T-helper 2 cell treated with Interferon-gamma antibody and Interleukin-4, amounts not matched to agents 5 μg/mL and 100 μg/mL, for 36 hours (primary cell): ENCODE measurements around the gene CALML4.
"Not testable (repeated sequence)": the region's sequence is repeated elsewhere in the genome, so short reads cannot be mapped to it uniquely, and the experiment has no call there.

ENCODE experiments used
- DNase-seq: peaks from one replicate; pipeline ENCODE4 v3.0.0; 2021; ENCODE audit warnings: low spot score
- H3K27ac Mint-ChIP-seq: one replicate; pipeline ENCODE4 v1.8.0; 2021; ENCODE audit warnings: mild to moderate bottlenecking, mixed read lengths
- H3K27me3 Mint-ChIP-seq: one replicate; pipeline ENCODE4 v1.8.0; 2021; ENCODE audit warnings: low read depth, mixed read lengths
- H3K36me3 Mint-ChIP-seq: one replicate; pipeline ENCODE4 v1.8.0; 2021; ENCODE audit warnings: low read depth, mixed read lengths
- H3K4me1 Mint-ChIP-seq: one replicate; pipeline ENCODE4 v1.8.0; 2021; ENCODE audit warnings: low read depth, mixed read lengths
- H3K4me3 Mint-ChIP-seq: one replicate; pipeline ENCODE4 v1.8.0; 2022; ENCODE audit warnings: mild to moderate bottlenecking, moderate library complexity, mixed read lengths
- H3K9me3 Mint-ChIP-seq: one replicate; pipeline ENCODE4 v1.8.0; 2021; ENCODE audit warnings: mixed read lengths

CALML4 gene

DNA sequence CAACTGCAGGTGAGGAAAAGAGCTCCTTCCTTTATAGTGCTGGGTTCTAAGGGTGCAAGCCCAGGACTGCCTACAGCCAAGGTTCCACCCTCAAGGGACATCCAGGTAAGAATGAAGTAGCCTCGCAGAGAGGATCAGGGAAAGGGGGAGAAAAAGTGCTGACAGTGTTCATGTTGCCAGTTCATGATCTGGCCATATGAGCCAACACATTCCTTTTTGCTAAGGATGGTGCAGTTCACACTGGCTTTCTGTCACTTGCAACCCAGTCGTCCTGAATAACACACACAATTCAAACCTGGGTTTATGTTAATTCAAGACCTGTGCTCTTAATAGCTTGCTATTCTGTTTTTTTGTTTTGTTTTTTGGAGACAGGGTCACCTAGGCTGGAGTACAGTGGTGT, 15.4 kb upstream of the CALML4 start:
- H3K36me3 Mint-ChIP-seq = peaks cover 31% of the 10 kb centered on the region

DNA sequence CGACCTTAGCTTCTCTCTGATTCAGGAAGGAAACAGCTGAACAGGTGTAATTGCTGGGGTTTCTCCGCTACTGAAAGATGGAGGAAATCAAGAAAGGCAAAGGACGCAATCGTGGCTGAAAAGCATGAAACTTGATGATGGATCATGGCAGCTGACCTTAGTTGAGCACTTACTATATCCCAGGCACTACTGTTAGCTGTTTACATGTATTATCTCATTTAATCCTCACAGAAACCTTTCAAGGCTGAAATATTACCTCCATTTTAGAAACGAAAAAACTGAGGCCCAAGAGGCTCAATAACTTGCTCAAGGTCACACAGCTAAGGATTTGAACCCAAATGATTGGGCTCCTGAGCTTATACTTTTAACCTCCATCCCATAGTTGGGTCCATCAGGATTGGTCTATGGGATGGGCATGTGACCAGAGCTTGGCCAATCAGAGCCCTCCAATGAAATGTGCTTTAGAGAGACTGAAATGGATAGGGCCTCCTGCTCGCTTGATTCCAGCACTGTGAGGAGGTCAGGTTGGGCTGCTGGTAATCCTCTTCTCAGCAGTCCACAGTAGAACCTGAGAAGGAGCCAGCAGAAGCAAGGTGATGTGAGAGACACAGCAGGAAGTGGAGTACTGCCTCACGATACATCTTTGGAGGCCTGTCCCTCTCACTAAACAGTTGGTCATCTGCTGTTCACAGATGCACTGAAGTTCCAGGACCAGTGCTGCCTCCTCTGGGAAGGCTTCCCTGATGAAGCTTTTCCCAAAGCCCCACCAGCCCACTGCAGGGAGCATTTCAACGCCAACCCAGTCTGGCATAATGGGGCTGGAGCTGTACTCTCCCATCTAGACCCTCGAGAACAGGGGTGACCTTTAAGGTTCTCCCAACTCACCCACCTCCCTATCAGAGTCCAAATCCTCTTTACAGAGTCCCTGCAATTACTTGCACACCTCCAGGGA, 14.0 kb upstream of the CALML4 start:
- no peak overlapping the region for H3K4me3 Mint-ChIP-seq
- no peak for DNase-seq
- peaks cover 21% of the 10 kb centered on the region for H3K36me3 Mint-ChIP-seq
- no peaks in the 10 kb centered on the region for H3K27me3 Mint-ChIP-seq
- no peaks in the 10 kb centered on the region for H3K9me3 Mint-ChIP-seq
- no peaks in the 10 kb centered on the region for H3K4me1 Mint-ChIP-seq
- H3K27ac Mint-ChIP-seq = no peak overlapping the region

More for the DNA sequence above, 15.4 kb upstream of the CALML4 start:
- Mint-ChIP-seq H3K4me1 (peaks cover 9% of the 10 kb centered on the region), H3K27me3 (no peaks in the 10 kb centered on the region), H3K4me3 (no peak overlapping the region), H3K9me3 (no peaks in the 10 kb centered on the region), H3K27ac (no peak overlapping the region)
- no peak for DNase-seq

DNA sequence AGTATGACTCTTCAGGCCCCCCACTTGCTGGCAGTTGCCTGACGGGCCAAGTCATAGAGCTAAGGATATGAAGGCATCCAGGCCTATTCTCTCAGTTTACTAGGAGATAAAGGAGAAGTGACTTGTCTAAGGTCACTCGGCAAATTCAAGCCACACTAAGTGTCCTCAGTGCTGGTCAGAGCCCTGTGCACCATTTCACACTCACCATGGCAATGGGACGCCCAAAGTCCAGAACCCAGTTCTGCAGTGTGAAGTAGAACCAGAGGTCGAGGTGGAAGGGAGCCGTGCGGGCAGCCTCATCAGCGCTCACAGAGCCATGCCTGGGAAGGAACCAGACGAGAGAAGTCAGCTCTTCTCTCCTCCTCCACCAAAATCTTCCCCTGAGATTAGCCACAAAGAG, 13.2 kb upstream of the CALML4 start:
- Mint-ChIP-seq H3K4me3 (no peak overlapping the region), H3K27me3 (no peaks in the 10 kb centered on the region)

DNA sequence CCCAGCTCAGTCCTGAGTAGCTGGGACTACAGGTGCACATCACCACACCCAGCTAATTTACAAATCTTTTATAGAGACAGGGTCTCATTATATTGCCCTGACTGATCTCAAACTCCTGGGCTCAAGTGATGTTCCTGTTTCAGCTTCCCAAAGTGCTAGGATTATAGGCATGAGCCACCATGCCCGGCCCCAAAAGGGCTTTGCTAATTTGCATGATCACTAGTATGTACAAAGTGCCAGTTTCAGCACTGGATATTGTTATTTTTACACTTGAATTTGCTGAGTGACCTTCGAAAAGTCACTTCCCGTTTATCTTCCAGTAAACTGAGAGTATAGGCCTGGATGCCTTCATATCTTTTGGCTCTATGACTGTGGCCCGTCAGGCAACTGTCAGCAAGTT, 12.2 kb upstream of the CALML4 start:
- Mint-ChIP-seq H3K9me3 (no peaks in the 10 kb centered on the region), H3K27ac (no peak overlapping the region), H3K4me1 (no peaks in the 10 kb centered on the region), H3K27me3 (no peaks in the 10 kb centered on the region), H3K4me3 (no peak overlapping the region), H3K36me3 (peaks cover 14% of the 10 kb centered on the region)
- no peak for DNase-seq

More for the DNA sequence above, 13.2 kb upstream of the CALML4 start:
- peaks cover 21% of the 10 kb centered on the region for H3K36me3 Mint-ChIP-seq
- DNase-seq = no peak
- no peaks in the 10 kb centered on the region for H3K4me1 Mint-ChIP-seq
- no peaks in the 10 kb centered on the region for H3K9me3 Mint-ChIP-seq
- no peak overlapping the region for H3K27ac Mint-ChIP-seq

DNA sequence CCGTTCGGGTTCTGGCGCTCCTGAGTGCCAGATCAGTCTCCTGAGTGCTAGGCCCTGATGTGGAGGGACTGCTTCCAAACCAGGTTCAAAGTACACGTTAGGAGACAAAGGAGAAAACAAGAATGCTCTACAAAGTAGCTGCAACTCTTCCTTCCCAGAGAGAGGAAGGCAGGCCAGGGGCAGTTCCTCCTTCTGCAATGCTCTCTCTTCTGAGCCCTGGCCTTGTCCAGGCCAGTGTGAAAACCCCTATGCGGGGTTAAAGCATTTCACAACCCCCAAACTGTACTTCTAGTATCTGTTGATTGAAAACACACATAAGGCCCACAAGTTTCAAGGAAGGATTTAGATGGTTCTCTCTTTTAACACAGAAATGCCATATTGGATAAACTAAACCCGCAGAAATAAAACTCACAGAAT, 9.7 kb upstream of the CALML4 start:
- Mint-ChIP-seq H3K4me3 (no peak overlapping the region), H3K4me1 (peaks cover 5% of the 10 kb centered on the region), H3K9me3 (no peaks in the 10 kb centered on the region)

DNA sequence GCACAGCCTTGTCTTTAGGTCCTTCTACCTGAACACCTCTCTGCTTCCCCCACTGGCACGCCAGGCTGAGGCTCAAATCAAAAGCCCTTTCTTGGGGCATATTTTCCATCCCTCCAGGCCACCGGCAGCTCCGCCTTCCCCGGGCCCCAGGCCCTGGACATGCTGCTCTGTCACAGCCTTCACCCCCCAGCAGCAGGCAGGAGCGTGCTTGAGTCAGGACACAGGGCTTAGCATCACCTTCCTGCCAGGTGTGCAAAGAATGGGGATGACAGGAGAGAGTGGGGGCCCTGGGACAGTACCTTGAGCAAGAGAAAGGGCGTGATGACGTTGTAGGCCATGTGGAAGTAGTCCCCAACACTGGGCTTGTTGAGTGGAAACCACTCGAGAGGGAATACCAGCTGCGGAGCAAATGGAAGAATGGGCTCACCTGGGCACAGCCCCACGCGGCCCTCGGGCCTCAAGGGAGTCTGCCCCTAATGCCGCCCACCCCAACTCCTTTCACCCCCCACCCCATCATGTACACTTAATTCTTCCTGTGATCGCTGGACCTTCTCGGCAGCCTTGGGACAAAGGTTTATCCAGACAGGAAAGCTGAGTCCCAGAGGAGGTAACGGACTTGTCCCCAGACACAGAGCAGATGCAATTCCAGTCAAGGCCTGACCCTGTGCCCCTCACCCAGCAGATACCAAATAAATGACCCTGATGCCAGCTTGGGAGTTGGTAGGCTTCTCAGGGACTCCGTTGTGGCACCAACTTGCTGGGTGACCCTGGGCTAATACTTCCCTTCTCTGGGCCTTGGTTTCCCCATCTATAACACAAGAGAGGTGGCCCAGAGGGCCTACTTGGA, 9.1 kb upstream of the CALML4 start:
- Mint-ChIP-seq H3K27me3 (no peaks in the 10 kb centered on the region), H3K4me3 (no peak overlapping the region), H3K27ac (no peak overlapping the region), H3K36me3 (peaks cover 15% of the 10 kb centered on the region), H3K9me3 (no peaks in the 10 kb centered on the region), H3K4me1 (peaks cover 10% of the 10 kb centered on the region)
- no peak for DNase-seq

More for the DNA sequence above, 9.7 kb upstream of the CALML4 start:
- H3K36me3 Mint-ChIP-seq = peaks cover 12% of the 10 kb centered on the region
- H3K27me3 Mint-ChIP-seq = no peaks in the 10 kb centered on the region
- no peak overlapping the region for H3K27ac Mint-ChIP-seq
- DNase-seq = no peak

DNA sequence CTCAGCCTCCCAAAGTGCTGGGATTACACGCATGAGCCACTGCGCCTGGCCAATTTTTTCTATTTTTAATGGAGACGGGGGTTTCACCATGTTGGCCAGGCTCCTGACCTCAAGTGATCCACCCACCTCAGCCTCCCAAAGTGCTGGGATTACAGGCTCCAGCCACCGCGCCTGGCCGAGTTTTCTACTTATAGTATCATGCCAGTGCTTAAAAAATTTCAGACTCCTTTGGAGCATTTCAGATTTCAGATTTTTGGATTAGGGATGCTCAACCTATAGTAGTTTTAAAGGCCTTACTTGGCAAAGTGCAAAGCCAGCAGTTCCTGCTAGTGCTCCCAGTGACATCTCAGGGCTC, 8.3 kb upstream of the CALML4 start:
- not testable (repeated sequence) for H3K9me3 Mint-ChIP-seq, H3K4me3 Mint-ChIP-seq, H3K27me3 Mint-ChIP-seq, DNase-seq, H3K27ac Mint-ChIP-seq
- peaks cover 17% of the 10 kb centered on the region for H3K4me1 Mint-ChIP-seq
- H3K36me3 Mint-ChIP-seq = peaks cover 19% of the 10 kb centered on the region

DNA sequence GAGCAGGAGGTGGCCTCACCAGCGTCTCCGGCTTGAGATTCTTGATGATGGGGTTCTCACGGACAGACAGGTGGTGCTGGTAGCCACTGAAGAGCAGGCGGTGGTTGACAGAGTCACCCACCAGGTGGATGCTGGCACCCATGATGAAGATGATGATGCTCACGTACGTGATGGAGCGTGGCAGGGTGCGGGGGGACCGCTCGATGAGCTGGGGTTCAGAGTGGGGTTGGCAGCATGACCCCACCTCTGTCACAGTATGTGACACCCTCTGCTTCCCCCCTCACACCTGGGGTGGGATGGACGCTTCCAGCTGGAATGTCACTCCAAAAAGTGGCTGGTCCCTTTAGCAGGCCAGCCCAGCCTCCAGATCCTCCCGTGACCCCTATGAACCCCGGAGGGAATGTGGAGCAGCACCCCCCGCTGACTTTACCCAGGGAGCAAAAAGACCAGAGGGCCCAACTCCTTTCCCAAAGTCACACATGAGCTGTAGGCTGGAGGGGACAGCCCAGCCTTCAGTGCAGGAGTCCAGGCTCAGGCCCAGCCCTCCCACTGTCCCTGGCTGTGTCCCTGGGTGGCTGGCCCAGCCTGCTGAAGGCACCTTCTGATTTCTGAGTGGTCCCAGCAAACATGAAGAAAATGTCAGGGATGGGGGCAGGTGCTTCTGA, 6.7 kb upstream of the CALML4 start:
- no peaks in the 10 kb centered on the region for H3K9me3 Mint-ChIP-seq

DNA sequence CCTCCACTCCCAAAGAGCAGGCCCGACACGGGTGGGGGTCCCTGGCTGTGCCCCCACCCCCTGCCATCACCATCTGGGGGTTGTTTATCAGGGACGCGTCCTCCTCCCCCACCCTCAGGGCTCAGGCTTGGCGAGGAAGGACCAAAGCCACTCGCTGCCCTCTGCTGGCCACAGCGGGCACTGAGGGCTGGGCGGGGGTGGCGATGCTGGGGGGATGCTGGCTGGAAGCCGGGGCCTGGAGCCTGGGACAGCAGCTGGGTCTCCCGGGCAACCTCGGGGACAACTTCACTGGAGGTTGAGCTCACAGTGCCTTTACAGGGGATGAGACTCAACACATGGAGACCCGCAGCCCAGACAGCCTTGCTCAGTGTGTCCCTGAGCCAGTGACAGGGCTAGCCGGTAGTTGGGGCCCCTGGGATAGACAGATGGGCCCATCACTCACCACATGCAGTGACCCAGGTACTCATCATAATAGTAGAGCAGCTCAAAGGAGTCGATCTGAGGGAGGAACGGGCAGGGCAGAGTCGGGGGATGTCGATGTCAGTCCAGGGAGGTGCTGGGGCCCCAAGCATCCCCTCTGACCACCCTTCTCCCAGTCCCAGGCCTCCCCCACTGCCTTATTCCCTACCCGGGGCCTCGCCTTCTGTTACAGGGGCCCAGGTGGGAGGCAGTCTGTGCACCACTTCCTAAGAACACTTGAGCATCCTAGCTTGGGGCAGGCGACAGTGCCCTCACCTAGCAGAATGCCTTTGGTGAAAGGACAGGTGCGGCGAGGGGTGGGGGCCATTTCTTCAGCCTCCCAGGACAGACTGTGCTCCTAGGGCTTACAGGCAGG, 5.9 kb upstream of the CALML4 start:
- H3K27me3 Mint-ChIP-seq = no peaks in the 10 kb centered on the region
- H3K4me1 Mint-ChIP-seq = peaks cover 29% of the 10 kb centered on the region
- no peaks in the 10 kb centered on the region for H3K9me3 Mint-ChIP-seq
- peak overlapping the region; percentile 72 for H3K27ac Mint-ChIP-seq
- no peak overlapping the region for H3K4me3 Mint-ChIP-seq
- peak; percentile 40 for DNase-seq
- peaks cover 8% of the 10 kb centered on the region for H3K36me3 Mint-ChIP-seq

More for the DNA sequence above, 6.7 kb upstream of the CALML4 start:
- Mint-ChIP-seq H3K36me3 (peaks cover 8% of the 10 kb centered on the region), H3K4me1 (peaks cover 25% of the 10 kb centered on the region), H3K4me3 (no peak overlapping the region), H3K27ac (peak overlapping the region; percentile 20), H3K27me3 (no peaks in the 10 kb centered on the region)
- DNase-seq = no peak

DNA sequence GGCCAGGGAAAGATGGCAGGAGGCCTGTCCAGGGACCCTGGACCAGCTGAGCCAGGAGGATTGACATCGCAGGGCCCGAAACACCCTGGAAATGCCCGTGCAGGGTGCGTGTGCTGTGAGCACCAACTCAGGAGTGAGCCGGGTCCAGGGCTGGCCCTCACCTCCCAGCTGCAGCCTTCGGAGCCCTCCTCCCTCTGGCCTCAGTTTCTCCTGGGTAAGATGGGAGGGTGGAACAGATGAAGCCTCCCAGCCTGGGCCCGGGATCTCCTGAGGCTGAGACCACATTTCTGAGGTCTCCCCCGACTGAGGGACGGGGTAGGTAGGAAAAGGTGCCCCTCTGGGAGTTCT, 5.3 kb upstream of the CALML4 start:
- Mint-ChIP-seq H3K9me3 (no peaks in the 10 kb centered on the region), H3K27me3 (no peaks in the 10 kb centered on the region), H3K27ac (peak overlapping the region; percentile 93), H3K36me3 (peaks cover 8% of the 10 kb centered on the region), H3K4me1 (peaks cover 31% of the 10 kb centered on the region), H3K4me3 (no peak overlapping the region)
- DNase-seq = no peak

DNA sequence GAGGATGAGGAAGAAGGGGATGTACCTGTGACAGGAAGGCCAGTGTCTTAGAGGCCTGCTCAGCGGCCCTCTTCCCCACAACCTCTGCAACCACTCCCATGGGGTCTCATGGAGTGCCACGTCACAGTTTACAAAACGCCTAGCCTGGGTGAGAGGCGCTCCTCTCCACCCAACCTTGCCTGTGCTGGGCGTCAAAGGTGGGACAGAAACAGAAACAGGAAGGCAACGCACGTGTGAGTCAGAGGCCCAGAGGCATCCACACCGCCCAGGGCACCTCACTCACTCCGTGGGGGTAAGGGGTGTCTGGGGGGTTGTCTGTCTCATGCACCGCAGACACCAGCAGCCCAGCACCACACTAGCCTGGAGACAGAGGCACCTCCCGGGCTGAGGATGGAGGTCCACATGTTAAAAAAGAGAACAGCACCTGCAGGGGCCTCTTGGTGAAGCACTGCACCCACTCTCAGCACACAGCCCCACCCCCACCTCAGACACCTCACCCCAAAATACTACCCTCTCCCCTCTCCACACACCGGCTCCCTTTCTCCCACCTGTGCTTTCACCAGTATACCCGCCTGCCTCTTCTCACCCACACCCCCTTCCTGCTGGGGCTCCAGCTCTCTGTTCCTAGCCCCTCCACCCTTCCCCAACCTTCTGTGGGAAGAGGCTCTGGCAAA, 4.7 kb upstream of the CALML4 start:
- peak overlapping the region; percentile 65 for H3K4me3 Mint-ChIP-seq
- DNase-seq = peak; percentile 24
- peaks cover 9% of the 10 kb centered on the region for H3K36me3 Mint-ChIP-seq
- peaks cover 31% of the 10 kb centered on the region for H3K4me1 Mint-ChIP-seq
- H3K9me3 Mint-ChIP-seq = no peaks in the 10 kb centered on the region
- H3K27ac Mint-ChIP-seq = peak overlapping the region; percentile 93
- H3K27me3 Mint-ChIP-seq = no peaks in the 10 kb centered on the region

DNA sequence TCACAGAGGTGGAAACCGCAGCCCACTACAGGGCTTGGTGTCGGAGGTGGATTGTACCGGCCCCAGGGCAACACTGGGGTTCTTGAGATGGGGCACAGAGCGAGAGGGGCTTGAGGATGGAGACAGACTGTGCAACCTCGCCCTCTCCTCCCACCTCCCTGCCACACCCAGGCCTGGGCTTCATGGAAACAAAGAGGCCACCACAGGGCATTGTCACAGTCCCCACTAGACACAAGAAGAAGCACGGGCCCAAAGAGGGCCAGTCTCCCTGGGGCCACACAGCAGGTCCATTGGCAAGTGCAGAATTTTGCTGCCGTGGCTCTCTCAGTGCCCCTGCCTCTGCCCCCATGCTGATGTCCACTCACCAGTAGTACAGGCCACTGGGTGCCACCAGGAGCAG, 4.1 kb upstream of the CALML4 start:
- peak overlapping the region; percentile 93 for H3K27ac Mint-ChIP-seq
- H3K9me3 Mint-ChIP-seq = no peaks in the 10 kb centered on the region
- peaks cover 36% of the 10 kb centered on the region for H3K4me1 Mint-ChIP-seq
- H3K36me3 Mint-ChIP-seq = peaks cover 10% of the 10 kb centered on the region
- no peak for DNase-seq
- H3K4me3 Mint-ChIP-seq = peak overlapping the region; percentile 47
- H3K27me3 Mint-ChIP-seq = no peaks in the 10 kb centered on the region
